Ramos (cell line): ENCODE data around the gene WWOX.

ENCODE experiments used
- in situ Hi-C: fragments of 300-500 bp; cut with MboI; formaldehyde crosslinking; loops from one replicate; pipeline ENCODE4 v1.14.3; 2022; ENCODE audit warnings: low sequenced_read_pairs; ENCODE audit not compliant: unreplicated experiment

Gene WWOX

DNA sequence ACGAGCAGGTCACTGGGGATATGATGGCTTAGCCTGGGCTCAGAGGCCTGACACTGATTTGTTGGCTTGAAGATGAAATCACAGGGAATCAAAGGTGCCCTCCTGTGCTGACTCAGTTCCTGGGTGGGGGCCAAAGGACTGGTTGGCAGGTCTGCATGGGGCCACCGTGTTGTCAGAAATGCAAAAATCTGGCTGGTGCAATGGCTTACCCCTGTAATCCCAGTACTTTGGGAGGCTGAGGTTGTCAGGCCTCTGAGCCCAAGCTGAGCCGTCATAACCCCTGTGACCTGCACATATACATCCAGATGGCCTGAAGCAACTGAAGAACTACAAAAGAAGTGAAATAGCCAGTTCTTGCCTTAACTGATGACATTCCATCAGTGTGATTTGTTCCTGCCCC is 314.2 kb downstream of the WWOX start:
- in situ Hi-C loops: no loop called here

DNA sequence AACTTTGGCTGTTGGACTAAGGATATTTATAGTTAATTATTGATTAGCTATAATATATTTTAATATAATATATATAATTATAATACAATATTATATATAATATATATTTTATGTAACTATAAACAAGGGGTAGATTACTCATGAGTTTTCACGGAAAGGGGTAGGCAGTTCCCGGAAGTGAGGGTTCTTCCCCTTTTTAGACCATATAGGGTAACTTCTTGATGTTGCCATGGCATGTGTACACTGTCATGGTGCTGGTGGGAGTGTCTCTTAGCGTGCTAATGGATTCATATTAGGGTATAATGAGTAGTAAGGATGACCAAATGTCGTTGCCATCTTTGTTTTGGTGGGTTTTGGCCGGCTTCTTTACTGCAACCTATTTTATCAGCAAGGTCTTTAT is 315.6 kb downstream of the WWOX start:
- in situ Hi-C loops: no loop called here

DNA sequence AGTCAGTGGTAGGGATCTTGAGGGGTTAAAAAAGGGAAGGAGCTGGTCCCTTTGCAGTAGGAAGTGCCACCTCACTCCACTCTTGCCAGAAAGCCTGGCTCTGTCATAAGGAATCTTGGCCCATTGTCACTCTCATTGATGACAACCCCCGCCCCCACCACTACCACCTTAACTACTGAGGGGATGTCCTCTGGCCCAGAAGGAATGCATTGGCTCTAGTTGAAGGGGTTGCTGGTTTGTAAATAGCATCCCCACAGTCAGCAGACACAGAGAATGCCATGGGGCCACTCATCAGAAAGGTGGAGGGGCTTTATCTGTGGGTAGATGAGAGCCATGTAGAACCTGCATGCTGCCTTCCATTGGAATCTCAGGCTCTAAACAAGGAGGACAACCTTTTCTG is 316.2 kb downstream of the WWOX start:
- in situ Hi-C loops: no loop called here

- in situ Hi-C loops: no loop called here
These were observed 316.9 kb downstream of the WWOX start for GRCh38 chr16:78416400-78416799.

- in situ Hi-C loops: no loop called here
These were observed 321.8 kb downstream of the WWOX start for GRCh38 chr16:78421181-78421708.

- in situ Hi-C loops: no loop called here
These were observed 325.8 kb downstream of the WWOX start for GRCh38 chr16:78425281-78425680.

- in situ Hi-C loops: no loop called here
These were observed 326.5 kb downstream of the WWOX start for GRCh38 chr16:78425891-78426510.

DNA sequence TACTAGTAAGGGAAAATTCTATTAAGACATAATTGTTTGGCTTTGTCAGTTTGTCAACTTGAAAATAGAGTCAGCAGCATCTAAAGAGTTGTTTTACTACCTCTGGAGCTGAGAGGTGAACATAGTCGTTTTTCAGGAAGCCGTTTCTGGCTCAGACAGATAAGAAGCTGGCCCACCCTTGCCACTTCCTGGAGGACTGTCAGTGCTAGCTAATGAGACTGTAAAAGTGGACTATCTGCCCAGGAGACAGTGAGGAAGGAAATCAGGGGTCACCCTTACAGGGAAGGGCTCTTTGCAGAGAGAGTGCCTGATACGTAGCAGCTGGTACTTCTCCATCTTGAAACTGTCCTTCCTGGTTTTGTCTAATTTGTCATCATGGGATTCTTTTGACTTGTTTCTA is 328.7 kb downstream of the WWOX start:
- in situ Hi-C loops: no loop called here

DNA sequence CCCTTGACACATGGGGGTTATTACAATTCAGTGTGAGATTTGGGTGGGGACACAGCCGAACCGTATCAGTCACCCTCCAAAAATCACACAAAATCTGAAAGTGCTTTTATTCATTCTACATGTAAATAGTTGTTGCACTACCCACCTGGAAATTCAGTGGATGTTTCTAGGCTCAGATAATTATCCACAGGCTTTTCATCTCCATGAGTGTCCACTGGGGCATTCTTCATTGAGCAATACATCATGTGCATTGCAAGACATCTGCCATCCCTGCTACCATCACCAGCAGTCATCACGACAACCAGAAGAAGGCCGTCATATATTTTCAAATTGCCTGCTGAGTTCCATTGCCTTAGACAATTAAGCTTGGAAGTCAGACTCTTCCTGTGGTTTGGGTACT is 330.8 kb downstream of the WWOX start:
- in situ Hi-C loops: no loop called here

- in situ Hi-C loops: no loop called here
These were observed 331.7 kb downstream of the WWOX start for GRCh38 chr16:78431004-78431670.

DNA sequence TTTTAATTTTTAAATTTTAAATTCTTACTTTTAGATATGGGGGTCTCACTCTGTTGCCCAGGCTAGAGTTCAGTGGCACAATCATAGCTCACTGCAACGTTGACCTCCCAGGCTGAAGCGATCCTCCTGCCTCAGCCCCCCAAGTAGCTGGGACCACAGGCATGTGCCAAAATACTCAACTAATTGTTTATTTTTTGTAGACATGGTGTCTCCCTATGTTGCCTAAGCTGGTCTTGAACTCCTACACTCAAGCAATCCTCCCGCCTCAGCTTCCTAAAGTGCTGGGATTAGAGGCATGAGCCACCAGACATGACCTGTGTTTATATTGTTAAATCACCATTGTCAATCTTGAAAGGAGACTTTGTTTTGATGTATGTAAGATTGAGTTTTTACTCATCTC is 332.2 kb downstream of the WWOX start:
- in situ Hi-C loops: no loop called here

DNA sequence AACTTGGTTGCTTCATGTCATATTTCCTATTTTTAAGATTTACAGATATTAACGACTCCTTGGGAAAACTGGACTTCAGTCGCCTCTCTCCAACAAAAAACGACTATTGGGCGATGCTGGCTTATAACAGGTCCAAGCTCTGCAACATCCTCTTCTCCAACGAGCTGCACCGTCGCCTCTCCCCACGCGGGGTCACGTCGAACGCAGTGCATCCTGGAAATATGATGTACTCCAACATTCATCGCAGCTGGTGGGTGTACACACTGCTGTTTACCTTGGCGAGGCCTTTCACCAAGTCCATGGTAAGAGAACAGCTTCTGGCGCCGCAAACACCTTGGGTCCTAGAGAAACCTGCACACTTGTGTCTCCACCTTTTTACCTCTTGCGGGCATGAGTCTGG is 333.0 kb downstream of the WWOX start:
- in situ Hi-C loops: no loop called here

DNA sequence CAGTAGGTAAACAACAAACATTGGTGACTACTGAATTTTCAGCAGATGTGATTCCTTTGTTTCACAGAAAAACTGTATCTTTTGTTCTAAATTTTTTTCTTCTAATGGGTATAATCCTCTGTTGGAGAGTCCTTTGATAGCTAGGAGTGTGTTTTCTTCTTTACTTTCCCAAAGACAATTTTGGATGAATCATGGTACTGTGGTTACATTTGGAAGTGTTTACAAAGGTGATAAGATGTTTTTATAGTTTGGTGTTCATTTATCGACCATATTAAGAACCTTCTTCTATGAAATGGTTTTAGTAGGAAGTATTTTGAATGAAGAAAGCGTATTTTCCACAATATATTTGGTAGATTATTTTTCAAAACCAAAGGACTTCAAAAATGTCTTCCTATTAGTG is 333.7 kb downstream of the WWOX start:
- in situ Hi-C loops: no loop called here

DNA sequence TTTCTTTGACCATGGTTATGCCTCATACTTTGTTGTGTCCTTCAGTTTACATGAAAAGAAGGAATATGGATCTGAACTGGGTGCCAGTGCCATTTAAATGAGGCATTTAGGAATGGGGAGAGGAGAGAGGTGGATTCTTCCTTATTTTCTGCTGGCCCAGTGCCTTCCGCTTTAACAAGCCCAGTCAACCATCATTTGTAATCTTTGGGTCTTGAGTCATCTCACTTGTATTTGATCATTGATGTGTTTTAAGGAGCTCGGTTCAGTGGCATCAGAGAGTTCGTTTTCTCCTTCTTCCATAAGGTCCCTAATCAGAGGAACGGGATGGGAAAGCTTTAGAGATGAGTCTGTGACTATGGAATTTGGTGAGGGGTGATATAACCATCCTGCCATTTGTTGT is 334.9 kb downstream of the WWOX start:
- in situ Hi-C loops: no loop called here

GRCh38 chr16:78435260-78435659 is 335.8 kb downstream of the WWOX start:
- in situ Hi-C loops: no loop called here

DNA sequence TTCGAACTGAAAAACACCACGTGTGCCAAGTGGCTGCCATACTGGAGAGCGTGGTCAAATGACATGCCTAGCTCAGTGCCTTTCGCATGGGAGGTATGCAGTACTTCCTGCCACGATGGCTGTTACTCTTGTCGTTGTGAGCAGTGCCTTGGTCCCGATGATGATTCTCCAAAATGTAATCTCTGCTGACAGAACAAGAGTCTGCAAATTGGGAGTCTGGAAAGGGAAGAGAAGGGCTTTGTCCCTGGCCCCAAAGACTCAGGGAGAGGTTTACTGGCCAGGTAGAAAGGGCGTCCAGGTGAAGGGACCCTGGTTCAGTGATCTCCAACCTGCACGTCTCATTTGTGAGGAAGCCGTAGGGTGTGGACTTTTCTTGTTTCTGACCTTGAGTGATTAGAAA is 336.6 kb downstream of the WWOX start:
- in situ Hi-C loops: no loop called here

DNA sequence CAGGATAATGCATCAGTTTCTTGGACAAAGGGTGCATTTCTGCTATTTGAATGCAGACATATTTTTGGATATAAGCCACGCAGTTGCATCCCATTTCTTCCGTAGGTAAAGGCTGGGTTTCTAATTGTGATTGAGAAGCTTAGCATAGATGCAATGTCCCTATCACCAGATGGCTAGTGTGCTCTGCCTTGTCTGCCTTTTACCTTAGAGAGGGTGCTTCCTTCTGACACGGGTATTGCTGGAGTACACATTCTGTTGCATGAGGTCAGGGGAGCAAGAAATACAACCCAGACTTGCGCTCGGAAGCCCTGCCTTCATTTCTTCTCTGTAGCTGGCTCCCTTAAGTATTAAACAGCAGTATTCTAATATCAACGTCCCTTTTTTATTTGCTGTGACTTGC is 337.4 kb downstream of the WWOX start:
- in situ Hi-C loops: no loop called here

DNA sequence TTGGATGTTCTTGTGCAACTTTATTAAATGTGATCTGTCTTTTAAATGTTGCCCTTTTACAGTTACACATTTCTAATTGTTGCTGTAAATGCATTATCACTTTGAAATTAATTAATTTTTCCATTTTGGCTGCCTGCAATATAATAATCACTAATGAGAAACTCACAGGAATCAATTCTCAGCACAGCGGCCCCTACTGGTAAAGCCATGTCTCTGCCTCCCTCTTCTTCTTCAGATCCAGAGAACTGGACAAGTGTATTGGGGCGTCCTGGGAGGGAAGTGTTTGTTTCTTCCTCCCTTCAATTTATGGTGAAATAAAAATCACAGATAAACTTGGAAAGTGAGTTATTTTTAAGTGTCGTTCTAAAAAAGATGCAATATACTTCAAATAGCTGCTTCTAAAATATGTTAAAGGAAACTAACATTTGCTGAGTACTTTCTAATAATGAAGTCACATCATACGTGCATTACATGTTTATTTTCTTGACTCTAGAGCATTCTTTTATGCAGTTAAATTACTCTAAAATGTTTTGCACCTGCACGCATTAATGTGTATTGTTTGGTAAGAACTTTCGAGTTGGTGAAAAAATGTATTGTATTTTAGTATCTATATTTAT is 338.0 kb downstream of the WWOX start:
- in situ Hi-C loops: no loop called here

- in situ Hi-C loops: no loop called here
These were observed 338.8 kb downstream of the WWOX start for GRCh38 chr16:78438219-78438618.

DNA sequence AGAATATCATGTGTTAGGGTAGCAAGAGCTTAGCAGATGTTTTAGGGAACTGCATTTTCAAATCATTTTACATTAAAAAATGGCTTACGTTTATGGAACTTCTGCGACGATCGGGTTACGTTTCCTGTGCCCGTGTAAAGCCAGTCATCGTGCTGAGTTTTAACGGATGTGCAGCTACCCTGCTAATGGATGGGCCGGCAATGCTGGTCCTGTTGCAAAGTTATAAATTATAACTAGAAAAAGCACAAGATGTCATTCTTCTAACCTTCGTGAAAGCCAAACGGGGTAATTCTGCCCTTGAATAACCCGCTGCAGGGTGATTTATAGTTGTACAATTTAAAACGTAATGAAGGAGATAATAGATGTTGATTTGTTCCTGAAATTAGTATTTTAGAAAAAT is 339.2 kb downstream of the WWOX start:
- in situ Hi-C loops: no loop called here

- in situ Hi-C loops: no loop called here
These were observed 340.2 kb downstream of the WWOX start for GRCh38 chr16:78439646-78440045.

- in situ Hi-C loops: no loop called here
These were observed 341.8 kb downstream of the WWOX start for GRCh38 chr16:78441298-78441697.
